HK-2 (cell line): ENCODE data around the gene TIA1.
"Not testable (repeated sequence)": the region's sequence is repeated elsewhere in the genome, so short reads cannot be mapped to it uniquely, and the experiment has no call there.

ENCODE experiments used
- DNase-seq: peaks from one replicate; pipeline ENCODE4 v3.0.0-alpha.2; 2018; ENCODE audit not compliant: unreplicated experiment

The TIA1 gene

GRCh38 chr2:70248181-70248847 lies at the start of gene TIA1:
TSS of gene TIA1 (minus strand) at chr2:70248628. CDS start at chr2:70248430, 198 bp downstream.
- peak; percentile 99 for DNase-seq

- not testable (repeated sequence) for DNase-seq
Measured at GRCh38 chr2:70297828-70298227, 49.4 kb upstream of the TIA1 start.

- DNase-seq, result no peak
Measured at GRCh38 chr2:70283500-70284191, 35.2 kb upstream of the TIA1 start.

DNA sequence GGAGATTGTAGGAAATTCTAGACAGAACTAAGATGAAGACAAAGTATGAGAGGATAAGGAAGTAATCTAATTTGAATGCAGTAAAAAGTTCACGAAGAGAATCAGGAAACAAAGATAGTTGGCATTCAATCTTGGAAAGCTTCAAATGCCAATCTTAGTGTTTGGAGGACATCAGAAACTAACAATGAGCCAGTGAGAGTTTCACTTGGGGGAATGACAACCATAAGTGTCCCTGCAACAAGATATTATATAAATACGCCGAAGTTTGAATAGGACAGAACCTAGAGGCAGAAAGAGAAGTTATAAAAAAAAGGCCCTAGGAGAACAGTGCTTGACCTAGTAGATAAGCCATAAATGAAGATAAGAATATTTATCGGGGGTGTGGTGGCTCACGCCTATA lies 34.0 kb upstream of the TIA1 start:
- DNase-seq, result no peak

DNA sequence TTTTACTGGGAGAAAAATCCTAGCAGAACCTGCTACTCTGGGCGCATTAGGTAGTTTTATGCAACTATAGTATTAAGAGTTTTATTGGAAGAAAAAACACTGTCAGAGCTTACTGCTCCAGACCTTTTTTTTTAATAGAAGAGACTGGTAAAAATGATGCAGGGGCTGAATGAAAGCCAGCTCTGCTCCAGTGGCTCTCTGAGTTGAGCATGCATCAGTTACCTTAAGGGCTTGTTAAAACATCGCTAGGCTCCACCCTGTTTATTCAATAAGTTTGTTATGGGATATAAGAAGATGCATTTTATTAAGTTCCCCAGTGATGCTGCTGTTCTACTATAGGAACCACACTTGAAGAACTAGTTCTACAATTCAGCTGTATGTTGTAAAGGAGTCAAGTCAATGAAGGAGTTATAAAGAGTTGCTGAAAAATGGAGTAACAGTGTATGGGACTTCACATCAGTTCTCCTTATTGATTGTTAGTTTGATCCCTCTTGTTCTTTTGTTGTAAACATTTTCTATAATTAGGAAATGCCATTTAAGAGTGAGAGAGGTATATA lies 31.9 kb upstream of the TIA1 start:
- DNase-seq, result no peak

DNA sequence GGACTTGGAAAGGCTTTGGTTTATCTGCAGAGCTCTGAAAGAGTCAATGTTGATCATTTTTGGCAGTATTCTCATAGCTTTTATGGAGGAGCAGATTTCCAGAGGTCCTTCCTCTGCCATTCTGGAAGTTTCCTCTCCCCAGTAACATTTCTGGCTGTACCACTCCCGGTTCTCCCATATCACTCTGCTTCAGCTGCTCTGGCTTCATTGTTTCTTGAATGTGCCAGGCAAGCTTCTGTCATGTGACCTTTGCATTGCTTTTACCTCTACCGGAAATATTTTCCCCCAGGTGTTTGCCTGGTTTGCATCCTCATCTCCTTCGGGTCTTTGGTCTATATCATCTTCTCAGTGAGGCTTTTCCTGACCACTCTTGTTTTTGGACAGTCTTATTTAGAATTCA lies 21.9 kb upstream of the TIA1 start:
- no peak for DNase-seq

GRCh38 chr2:70269422-70270302 lies 21.2 kb upstream of the TIA1 start:
- not testable (repeated sequence) for DNase-seq

DNA sequence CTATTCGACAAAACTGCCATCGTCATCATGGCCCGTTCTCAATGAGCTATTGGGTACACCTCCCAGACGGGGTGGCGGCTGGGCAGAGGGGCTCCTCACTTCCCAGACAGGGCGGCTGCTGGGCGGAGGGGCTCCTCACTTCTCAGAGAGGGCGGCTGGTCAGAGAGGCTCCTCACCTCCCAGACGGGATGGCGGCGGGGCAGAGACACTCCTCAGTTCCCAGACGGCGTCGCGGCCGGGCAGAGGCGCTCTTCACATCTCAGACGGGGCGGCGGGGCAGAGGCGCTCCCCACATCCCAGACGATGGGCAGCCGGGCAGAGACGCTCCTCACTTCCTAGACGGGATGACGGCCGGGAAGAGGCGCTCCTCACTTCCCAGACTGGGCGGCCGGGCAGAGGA lies 18.5 kb upstream of the TIA1 start:
- DNase-seq, result not testable (repeated sequence)

DNA sequence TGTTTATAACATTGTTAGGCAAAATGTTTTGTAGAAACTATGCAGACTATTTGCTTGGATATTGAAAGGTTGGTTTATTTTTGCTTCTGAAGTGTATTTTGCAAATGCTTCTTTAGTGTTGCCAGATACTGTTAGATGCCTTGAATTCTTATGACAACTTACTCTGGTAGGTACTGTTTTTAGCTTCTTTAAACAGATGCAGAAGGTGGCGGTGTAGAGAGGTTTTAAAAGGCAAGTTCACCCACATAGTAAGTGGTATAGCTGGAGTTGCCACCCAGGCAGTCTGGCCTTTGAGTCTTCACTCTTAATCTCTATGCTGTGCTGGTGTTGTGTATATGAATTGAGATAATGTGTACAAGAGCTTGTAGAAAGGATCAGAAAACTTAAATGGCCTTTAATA lies 13.1 kb upstream of the TIA1 start:
- no peak for DNase-seq

- DNase-seq, result no peak
Measured at GRCh38 chr2:70258532-70258875, 10.1 kb upstream of the TIA1 start.

GRCh38 chr2:70255637-70256314 lies 7.3 kb upstream of the TIA1 start:
- no peak for DNase-seq

- no peak for DNase-seq
Measured at GRCh38 chr2:70250434-70250833, 2.0 kb upstream of the TIA1 start.

- DNase-seq, result no peak
Measured at GRCh38 chr2:70247364-70248180, 856 bp downstream of the TIA1 start.

DNA sequence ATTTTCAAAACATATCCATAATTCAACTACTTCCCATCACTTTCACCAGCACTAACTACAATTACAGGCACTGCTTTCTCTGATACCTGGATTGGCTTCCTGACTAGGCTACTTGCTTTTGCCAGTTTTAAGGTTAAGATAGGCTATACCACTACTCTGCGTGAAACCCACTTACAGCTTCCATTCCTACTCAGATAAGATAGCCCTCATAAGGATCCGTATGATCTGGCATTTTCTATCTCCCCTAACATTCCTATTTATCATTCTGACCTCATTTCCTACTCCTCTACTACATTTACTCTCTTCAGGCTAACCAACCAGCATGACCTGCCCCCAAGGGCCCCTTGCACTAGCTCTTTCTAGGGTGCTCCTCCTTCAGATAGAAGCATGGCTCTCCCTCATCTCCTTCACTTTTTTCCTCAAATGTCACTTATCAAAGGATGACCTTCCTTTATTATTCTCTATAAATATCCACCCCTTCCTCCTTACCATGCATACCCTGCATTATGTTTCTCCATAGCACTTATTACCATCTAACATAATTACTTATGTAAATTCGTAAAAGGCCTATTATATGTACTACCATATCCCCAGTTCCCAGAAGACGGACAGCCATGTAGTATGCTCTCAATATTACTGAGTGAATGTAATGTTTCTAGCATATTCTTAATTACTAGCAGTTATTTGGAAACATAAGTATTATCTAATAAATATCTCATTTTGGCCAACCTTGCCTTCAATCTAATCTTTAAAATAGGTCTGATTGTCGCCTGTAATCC lies 4.4 kb downstream of the TIA1 start:
- no peak for DNase-seq

DNA sequence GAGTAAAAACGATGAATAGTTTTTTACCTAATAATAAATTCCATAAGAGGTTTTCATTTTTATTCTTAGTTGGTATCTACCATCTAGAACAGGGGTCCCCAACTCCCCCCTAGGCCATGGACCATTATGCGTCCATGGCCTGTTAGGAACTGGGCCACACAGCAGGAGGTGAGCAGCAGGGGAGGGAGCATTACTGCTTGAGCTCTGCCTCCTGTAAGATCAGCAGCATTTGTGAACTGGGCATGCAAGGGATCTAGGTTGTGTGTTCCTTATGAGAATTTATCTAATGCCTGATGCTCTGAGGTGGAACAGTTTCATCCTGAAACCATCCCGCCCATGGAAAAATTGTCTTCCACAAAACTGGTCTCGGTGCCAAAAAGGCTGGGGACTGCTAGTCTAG lies 5.9 kb downstream of the TIA1 start:
- no peak for DNase-seq

- DNase-seq, result no peak
Measured at GRCh38 chr2:70241340-70241739, 7.1 kb downstream of the TIA1 start.

DNA sequence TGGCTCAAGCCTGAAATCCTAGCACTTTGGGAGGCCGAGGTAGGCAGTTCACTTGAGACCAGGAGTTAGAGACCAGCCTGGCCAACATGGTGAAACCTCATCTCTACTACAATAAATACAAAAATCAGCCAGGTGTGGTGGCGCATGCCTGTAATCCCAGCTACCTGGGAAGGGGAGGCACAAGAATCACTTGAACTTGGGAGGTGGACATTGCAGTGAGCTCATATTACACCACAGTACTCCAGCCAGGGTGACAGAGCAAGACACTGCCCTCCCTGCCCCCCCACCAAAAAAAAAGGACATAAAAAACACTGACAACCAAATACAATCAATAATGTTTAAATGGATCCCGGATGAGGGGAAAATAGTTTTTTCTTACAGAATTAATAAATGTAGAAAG lies 7.8 kb downstream of the TIA1 start:
- no peak for DNase-seq

DNA sequence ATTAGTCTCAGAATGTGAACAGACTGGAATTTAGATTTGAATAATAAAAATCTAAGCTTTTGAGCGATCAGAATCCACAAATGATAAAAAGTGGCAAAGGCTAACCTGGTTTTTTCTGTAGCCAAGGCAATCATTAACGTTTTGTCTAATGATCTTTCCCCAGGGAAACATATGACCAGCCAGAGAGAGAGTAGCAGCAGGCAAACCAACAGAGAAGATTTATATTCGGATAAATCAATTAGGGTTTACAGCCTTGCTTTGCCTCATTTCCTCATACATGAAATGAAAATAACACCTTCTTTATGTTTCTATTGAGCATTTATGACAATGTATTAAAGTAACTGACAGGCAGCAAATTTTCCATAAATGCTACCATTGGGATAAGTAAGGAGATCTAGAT lies 14.5 kb downstream of the TIA1 start:
- no peak for DNase-seq

GRCh38 chr2:70226781-70227180 lies 21.6 kb downstream of the TIA1 start:
- no peak for DNase-seq

DNA sequence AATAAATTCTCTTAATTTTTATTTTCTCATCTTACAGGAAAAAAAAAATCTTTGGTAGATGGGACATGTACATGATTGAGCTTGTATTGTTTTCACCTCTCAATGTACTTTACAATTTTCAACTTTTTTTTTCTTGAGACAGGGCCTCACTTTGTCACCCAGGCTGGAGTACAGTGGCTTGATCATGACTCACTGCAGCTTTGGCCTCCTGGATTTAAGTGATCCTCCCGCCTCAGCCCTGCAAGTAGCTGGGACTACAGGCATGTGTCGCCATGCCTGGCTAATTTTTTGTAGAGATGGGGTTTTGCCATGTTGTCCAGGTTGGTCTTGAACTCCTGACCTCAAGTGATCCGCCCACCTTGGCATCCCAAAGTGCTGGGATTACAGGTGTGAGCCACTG lies 25.1 kb downstream of the TIA1 start:
- DNase-seq, result peak; percentile 48
